ENCODE measurements around the gene BLACAT1. TPM values are rescaled to one million over a fixed set of nuclear protein-coding genes. Genes with fewer than 3 reads are reported as not detected.
"Not testable (repeated sequence)": the region's sequence is repeated elsewhere in the genome, so short reads cannot be mapped to it uniquely, and the experiment has no call there.

Gene BLACAT1
- total RNA-seq, 4 donors from 2014 or later: 0.48 TPM; not detected in 3

DNA sequence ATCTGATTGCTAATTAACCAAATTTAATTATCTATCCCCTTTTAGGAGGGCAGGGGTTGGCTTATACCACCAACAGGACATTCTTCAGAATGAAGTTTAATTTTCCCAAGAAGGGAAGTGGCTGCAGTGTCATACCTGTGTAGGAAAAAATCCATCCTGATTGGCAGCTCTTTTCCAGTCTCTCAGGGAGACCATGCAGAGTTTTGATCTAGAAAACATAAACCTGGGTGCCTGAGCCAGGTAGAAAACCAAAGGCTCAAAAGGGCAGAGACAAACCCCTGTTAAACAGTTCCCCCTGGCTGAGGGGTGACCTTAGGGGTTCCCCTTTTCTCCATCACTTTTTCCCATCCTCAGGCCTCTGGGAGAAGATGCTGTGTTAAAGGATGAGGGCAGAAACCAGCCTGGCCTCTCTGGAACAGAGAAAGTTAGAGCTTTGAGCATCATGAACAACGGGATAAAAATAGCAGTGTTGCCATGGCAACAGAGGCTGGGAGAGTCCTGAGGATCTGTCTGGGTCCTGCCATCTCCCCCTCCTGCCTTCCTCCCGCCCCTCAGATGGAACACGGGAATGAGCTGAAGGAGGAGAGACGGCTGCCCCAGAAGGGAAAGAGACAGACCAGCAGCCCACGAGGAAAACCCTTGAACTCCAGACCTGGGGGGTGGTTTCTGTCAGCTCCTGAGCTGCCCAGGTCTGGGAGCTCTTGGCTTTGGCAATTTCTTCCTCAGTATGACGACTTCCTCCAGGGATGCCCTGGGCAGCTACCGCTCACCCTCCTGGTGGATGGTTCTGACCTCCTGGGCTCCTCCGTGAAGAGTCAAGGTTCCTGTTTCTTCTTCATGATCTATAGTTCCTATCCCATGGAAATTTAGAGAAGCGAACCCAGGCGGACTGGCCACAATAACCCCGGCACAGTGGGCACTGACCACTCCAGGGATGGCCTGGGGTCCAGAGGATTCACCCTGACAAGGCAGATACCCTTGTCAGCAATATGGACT lies 20.0 kb downstream of the BLACAT1 start:
- TF ChIP-seq POLR2AphosphoS5 (IDR thresholded peaks at IDR 0.05) (no peak), EP300 (IDR thresholded peaks at IDR 0.05; ENCODE audit: low read depth) (no peak)
- H3K4me3 ChIP-seq: no peak overlapping the region
- no peak for DNase-seq
- no peaks in the 10 kb centered on the region for H3K36me3 ChIP-seq
- H3K27ac ChIP-seq: no peak overlapping the region
- no peaks in the 10 kb centered on the region for H3K9me3 ChIP-seq
- 59% methylated on average over 11 of the region's 11 CpGs; no CpG with 5 or more reads in 1 of the 2 donors for WGBS, 2 donors (ENCODE audit: low coverage in 1 of 2)
- H3K27me3 ChIP-seq: peaks cover 12% of the 10 kb centered on the region
- intact Hi-C loops (cut with DNase I; ENCODE audit: low total_unique reads) (loop anchor here (5.0 to 10.0 kb wide), 2 partner anchors 81 to 1046 kb away; partner anchors contain the start of gene KLHDC8A), in situ Hi-C loops (cut with MboI; ENCODE audit: low pct_ligation_motif_present in 1 of 4, low pct_unique_long_range_greater_than_20kb in 1 of 4, low sequenced_read_pairs in 3 of 4) (no loop called here)
- H3K4me1 ChIP-seq: peaks cover 15 to 41% (median 28%) of the 10 kb centered on the region in 4 donors

DNA sequence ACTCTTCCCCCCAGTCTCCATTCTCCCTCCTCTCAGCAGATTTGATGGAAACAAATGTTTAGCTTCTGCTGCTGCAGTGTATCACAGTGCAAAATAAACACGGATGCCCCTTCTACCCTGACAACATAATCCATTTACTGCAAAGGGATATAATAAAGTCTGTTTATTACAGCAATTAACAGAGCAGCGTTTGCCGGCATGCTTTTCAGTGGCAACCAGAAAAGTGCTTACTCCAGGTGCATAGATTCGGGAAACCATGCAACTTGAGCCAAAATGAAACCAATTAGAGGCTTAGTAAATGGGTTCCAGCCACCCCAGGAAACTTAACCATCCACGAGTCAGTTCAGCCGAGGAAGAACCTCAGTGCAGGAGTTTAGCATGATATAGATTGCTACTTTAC lies 21.1 kb downstream of the BLACAT1 start:
- Histone ChIP-seq H3K4me3 (no peak overlapping the region), H3K27ac (no peak overlapping the region), H3K36me3 (no peaks in the 10 kb centered on the region), H3K9me3 (no peaks in the 10 kb centered on the region), H3K4me1 (peaks cover 11 to 37% (median 23%) of the 10 kb centered on the region in 4 donors), H3K27me3 (peaks cover 12% of the 10 kb centered on the region)
- in situ Hi-C loops (cut with MboI; ENCODE audit: low pct_ligation_motif_present in 1 of 4, low pct_unique_long_range_greater_than_20kb in 1 of 4, low sequenced_read_pairs in 3 of 4): no loop called here
- intact Hi-C loops (cut with DNase I; ENCODE audit: low total_unique reads): loop anchor here (5.0 to 10.0 kb wide), 2 partner anchors 80 to 1048 kb away; partner anchors contain the start of gene KLHDC8A
- 32% methylated on average over 3 to 6 of the region's 6 CpGs for WGBS, 2 donors (ENCODE audit: low coverage in 1 of 2)
- TF ChIP-seq POLR2A (IDR thresholded peaks at IDR 0.05) (no peak), EP300 (IDR thresholded peaks at IDR 0.05; ENCODE audit: low read depth) (no peak), POLR2AphosphoS5 (IDR thresholded peaks at IDR 0.05) (no peak), CTCF (IDR thresholded peaks at IDR 0.05) (no peak)
- DNase-seq: no peak

GRCh38 chr1:205432692-205433091 lies 23.2 kb downstream of the BLACAT1 start:
- DNase-seq; in situ Hi-C loops (cut with MboI; ENCODE audit: low pct_ligation_motif_present in 1 of 4, low pct_unique_long_range_greater_than_20kb in 1 of 4, low sequenced_read_pairs in 3 of 4); H3K9me3 ChIP-seq; H3K4me3 ChIP-seq; H3K36me3 ChIP-seq; H3K27ac ChIP-seq: not testable (repeated sequence)
- WGBS, 2 donors (ENCODE audit: low coverage in 1 of 2): 75% methylated on average over 1 of the region's 1 CpG; no CpG with 5 or more reads in 1 of the 2 donors
- Histone ChIP-seq H3K4me1 (peaks cover 4 to 22% (median 12%) of the 10 kb centered on the region in 4 donors), H3K27me3 (peaks cover 12% of the 10 kb centered on the region)
- intact Hi-C loops (cut with DNase I; ENCODE audit: low total_unique reads): loop anchor here (10.0 kb wide), 1 partner anchor 78 kb away; the partner anchor contains the start of gene KLHDC8A

GRCh38 chr1:205432116-205432515 lies 23.7 kb downstream of the BLACAT1 start:
- TF ChIP-seq POLR2AphosphoS5 (IDR thresholded peaks at IDR 0.05) (no peak), CTCF (IDR thresholded peaks at IDR 0.05) (no peak), EP300 (IDR thresholded peaks at IDR 0.05; ENCODE audit: low read depth) (no peak), POLR2A (IDR thresholded peaks at IDR 0.05) (no peak)
- Histone ChIP-seq H3K27ac (no peak overlapping the region), H3K4me3 (no peak overlapping the region), H3K4me1 (peaks cover 4 to 22% (median 12%) of the 10 kb centered on the region in 4 donors), H3K36me3 (no peaks in the 10 kb centered on the region), H3K27me3 (peaks cover 12% of the 10 kb centered on the region), H3K9me3 (no peaks in the 10 kb centered on the region)
- DNase-seq: no peak
- in situ Hi-C loops (cut with MboI; ENCODE audit: low pct_ligation_motif_present in 1 of 4, low pct_unique_long_range_greater_than_20kb in 1 of 4, low sequenced_read_pairs in 3 of 4): no loop called here
- 71 to 100% methylated on average over 2 of the region's 2 CpGs for WGBS, 2 donors (ENCODE audit: low coverage in 1 of 2)
- intact Hi-C loops (cut with DNase I; ENCODE audit: low total_unique reads): loop anchor here (10.0 kb wide), 1 partner anchor 77 kb away; the partner anchor contains the start of gene KLHDC8A

Measured in transverse colon (tissue), 4 donors.